ENCODE measurements around the gene MRPL14. TPM values are rescaled to one million over a fixed set of nuclear protein-coding genes. Genes with fewer than 3 reads are reported as not detected.

MRPL14 gene
- total and polyA plus RNA-seq, 2 of the 8 experiments (the other 6 are each of a cell fraction or from before 2014, with no cell fraction given), result 82.0 to 97.1 TPM

- CTCF ChIA-PET (ENCODE audit: partially characterized antibody), result interaction anchor here (0.6 to 7.5 kb wide), 17 partner anchors 12 to 176 kb away, joined by 3 to 39 read pairs (median 4); no protein-coding TSS in a partner anchor
These were observed 29.9 kb upstream of the MRPL14 start for GRCh38 chr6:44157152-44157521.

More at GRCh38 chr6:44157152-44157521, 29.9 kb upstream of the MRPL14 start:
- H3K4ac ChIP-seq (replicated peaks; ENCODE audit: insufficient read length, low read depth, low read length), result peak overlapping the region; percentile 58
- H3K14ac ChIP-seq (ENCODE audit: insufficient read length), result no peak overlapping the region
- H3K23me2 ChIP-seq (ENCODE audit: low read depth, low read length), result no peaks in the 10 kb centered on the region
- POLR2A ChIA-PET (ENCODE audit: partially characterized antibody), result interaction anchor here (0.8 to 8.5 kb wide), 8 partner anchors 8 to 90 kb away, joined by 3 to 55 read pairs (median 6); partner anchors contain the start of gene HSP90AB1
- no peak overlapping the region for H2BK15ac ChIP-seq (ENCODE audit: low read length)
- H3K23ac ChIP-seq (ENCODE audit: insufficient read length), result no peak overlapping the region
- no peaks in the 10 kb centered on the region for H3K79me2 ChIP-seq (ENCODE audit: control insufficient read depth in 1 of 2, insufficient read depth in 2 of 2, low read length in 2 of 2)
- no peak for FAIRE-seq
- H4K91ac ChIP-seq (replicated peaks; ENCODE audit: insufficient read length, low read length), result peak overlapping the region; percentile 57
- no peak overlapping the region for H4K5ac ChIP-seq (ENCODE audit: insufficient read length, low read depth, low read length)
- H2BK5ac ChIP-seq (ENCODE audit: low read depth, low read length), result peak overlapping the region; percentile 85; the same call in 1 of the 2 replicates
- no peak for DNase-seq (ENCODE audit: low read depth in 1 of 2, low spot score in 2 of 2)
- H3K9me3 ChIP-seq (ENCODE audit: insufficient read depth in 2 of 2, low read depth in 1 of 2, low read length in 1 of 2), result no peaks in the 10 kb centered on the region
- H3K9ac ChIP-seq (replicated peaks in 1 of 4; ENCODE audit: extremely low read depth in 1 of 4, low read depth in 3 of 4, low read length in 3 of 4), result no peak overlapping the region
- no peak overlapping the region for H3K27ac ChIP-seq (ENCODE audit: low read depth, low read length)
- peak overlapping the region; percentile 48 for H3K18ac ChIP-seq (ENCODE audit: extremely low read depth, low read length)
- no peak for TF ChIP-seq SIRT6 (IDR thresholded peaks at IDR 0.05; ENCODE audit: low read length)
- TF ChIP-seq RAD21 (IDR thresholded peaks at IDR 0.05 in 1 of 2, conservative IDR thresholded peaks at IDR 0.05 in 1 of 2; ENCODE audit: low read depth in 2 of 2, low read length in 2 of 2), result peak in 1 of 2 experiments; percentile 5; a peak in 1 of 4 replicates
- 88% methylated on average over 11 of the region's 11 CpGs; no CpG with 5 or more reads in 1 of the 2 experiments for WGBS, 2 experiments (ENCODE audit: extremely low coverage in 1 of 2, insufficient coverage in 1 of 2, insufficient read length in 1 of 2, insufficient replicate concordance in 2 of 2, low coverage in 1 of 2, low lambda C conversion rate in 2 of 2, missing lambda C conversion rate in 1 of 2)
- H4K8ac ChIP-seq (ENCODE audit: extremely low read depth, insufficient read depth, low read length), result no peak overlapping the region
- no peak overlapping the region for H2AFZ ChIP-seq (ENCODE audit: low read length)
- peaks cover 2 to 5% (median 5%) of the 10 kb centered on the region in 4 experiments; a peak in 3 of 8 replicates for H3K36me3 ChIP-seq (ENCODE audit: control insufficient read depth in 2 of 4, insufficient read depth in 4 of 4, low read length in 3 of 4)
- no peaks in the 10 kb centered on the region for H4K20me1 ChIP-seq (replicated peaks in 1 of 2; ENCODE audit: control insufficient read depth in 1 of 2, insufficient read depth in 2 of 2, low read length in 2 of 2)
- H2AK5ac ChIP-seq (ENCODE audit: low read depth, low read length), result 0 out of 2 replicates have a peak overlapping the region, but pooled peaks have one; percentile 28
- H2BK12ac ChIP-seq (ENCODE audit: low read depth, low read length), result peak overlapping the region; percentile 50; the same call in 1 of the 2 replicates
- no peaks in the 10 kb centered on the region for H3K79me1 ChIP-seq (ENCODE audit: low read depth, low read length)
- H2BK20ac ChIP-seq (ENCODE audit: low read length), result no peak overlapping the region
- no peaks in the 10 kb centered on the region for H3K27me3 ChIP-seq (replicated peaks in 1 of 4; ENCODE audit: control insufficient read depth in 3 of 4, extremely low read depth in 1 of 4, insufficient read depth in 3 of 4, low read length in 3 of 4)
- no peak overlapping the region for H3K4me2 ChIP-seq (ENCODE audit: insufficient read depth in 1 of 2, low read depth in 2 of 2, low read length in 2 of 2)
- H2BK120ac ChIP-seq (replicated peaks; ENCODE audit: low read depth, low read length), result no peak overlapping the region
- no peak overlapping the region for H3K4me3 ChIP-seq (ENCODE audit: extremely low read depth in 1 of 4, insufficient read depth in 2 of 4, low read depth in 3 of 4, low read length in 4 of 4)
- no peak overlapping the region for H3K56ac ChIP-seq (replicated peaks; ENCODE audit: insufficient read length, low read depth, low read length)
- peaks cover 0 to 12% (median 4%) of the 10 kb centered on the region in 4 experiments; a peak in 4 of 7 replicates for H3K4me1 ChIP-seq (replicated peaks in 1 of 4; ENCODE audit: control insufficient read depth in 3 of 4, insufficient read depth in 4 of 4, low read length in 3 of 4)
